Stimulated activated CD4-positive, alpha-beta T cell treated with anti-CD3 and anti-CD28 coated beads, TNF-alpha, amount 100 ng/mL, for 1 hour (primary cell): ENCODE results near the gene NDFIP1.
A peak's percentile ranks its signal among the peaks of the same experiment; 100 is the strongest.

Experiments
- DNase-seq, 3 donors: peaks; one replicate each; pipeline ENCODE4 v3.0.0-alpha.2; 2020; ENCODE audit warnings: low read depth in 3 of 3, low spot score in 1 of 3

NDFIP1 gene

DNA sequence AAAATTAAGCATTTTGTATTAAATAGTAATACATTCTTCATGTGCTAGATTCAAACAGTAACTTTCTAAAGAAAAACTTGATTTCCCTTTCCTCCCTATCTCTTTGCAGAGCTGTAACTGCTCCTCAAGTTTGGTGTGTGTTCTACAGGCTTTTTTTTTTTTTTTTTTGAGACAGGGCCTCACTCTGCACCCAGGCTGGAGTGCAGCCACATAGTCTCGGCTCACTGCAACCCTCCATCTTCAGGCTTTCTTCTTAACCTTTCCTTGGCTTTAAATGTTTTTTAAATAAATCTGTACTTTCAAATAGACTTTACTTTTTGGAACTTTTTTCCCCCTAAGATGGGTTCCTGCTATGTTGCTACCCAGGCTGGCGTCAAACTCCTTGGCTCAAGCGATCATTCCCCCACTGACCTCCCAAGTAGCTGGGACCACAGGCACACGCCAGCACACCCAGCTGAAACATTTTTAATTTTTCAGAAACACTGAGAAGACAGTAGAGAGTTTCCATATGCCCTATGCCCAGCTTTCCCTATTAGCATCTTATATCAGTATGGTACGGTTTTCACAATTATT lies 9.1 kb downstream of the NDFIP1 start:
- DNase-seq, result no peak

DNA sequence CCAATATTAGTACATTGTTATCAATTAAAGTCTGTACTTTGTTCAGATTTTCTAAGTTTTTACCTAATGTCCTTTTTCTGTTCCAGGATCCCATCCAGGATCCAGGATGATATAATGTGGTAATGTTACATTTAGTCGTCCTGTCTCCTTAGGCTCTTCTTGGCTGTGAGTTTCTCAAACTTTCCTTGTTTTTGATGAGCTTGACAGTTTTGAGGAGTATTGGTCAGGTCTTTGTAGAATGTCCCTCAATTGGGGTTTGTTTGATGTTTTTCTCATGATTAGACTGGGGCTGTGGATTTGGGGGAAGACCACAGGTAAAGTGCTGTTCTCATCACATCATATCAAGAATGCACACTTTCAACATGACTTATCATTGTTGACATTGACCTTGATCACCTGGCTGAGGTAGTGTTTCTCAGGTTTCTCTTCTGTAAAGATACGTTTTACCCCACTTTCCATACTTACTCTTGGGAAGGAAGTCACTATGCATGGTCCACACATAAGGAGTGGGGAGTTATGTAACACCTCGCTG lies 9.6 kb downstream of the NDFIP1 start:
- no peak for DNase-seq

DNA sequence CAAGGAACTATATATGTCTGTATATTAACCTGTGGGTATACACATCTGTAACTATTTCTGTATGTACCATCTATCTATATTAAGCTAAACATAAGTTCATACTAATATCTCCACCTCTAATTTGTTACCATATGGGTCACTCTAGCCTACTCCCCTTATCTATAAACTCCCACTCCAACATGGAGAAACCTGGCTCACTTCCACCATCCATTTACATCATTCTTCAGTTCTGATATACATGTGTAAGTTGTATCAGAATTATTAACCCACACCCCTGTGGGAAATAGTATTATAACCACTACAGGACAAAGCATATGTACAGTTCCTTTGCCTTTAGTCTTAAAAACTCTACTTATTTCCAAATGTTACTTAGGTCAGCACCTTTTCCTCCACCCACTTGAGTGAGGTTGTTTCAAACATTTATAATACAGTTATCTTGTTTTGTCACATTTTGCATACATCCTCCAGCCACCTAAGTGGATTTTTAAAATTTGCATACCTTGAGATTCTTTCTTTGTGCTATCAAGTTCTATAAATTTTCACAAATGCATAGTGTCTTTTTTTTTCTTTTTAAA lies 10.6 kb downstream of the NDFIP1 start:
- DNase-seq, result no peak

GRCh38 chr5:142120247-142120935 lies 11.8 kb downstream of the NDFIP1 start:
- DNase-seq, result no peak

- DNase-seq, result no peak
These were observed 13.5 kb downstream of the NDFIP1 start for GRCh38 chr5:142122121-142122520.

GRCh38 chr5:142125378-142125777 lies 16.8 kb downstream of the NDFIP1 start:
- DNase-seq, result no peak

DNA sequence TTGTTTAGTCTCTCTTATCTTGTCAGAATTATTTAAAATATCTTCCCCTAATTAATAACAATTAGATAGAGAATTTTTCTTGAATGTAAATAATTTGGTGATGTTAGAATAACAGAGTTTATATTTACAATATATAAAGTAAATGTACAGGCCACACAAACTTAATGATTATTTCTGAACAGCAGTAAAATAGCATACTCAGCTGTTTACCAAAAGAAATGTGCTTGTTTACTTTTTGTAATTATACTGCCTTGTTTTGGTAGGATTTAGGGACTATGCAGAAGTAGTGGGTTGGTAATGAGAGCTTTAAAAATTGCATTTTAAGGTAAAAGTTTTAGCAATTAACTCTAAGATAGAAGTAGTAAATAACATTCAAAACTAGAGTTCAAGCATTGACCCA lies 17.4 kb downstream of the NDFIP1 start:
- no peak for DNase-seq

DNA sequence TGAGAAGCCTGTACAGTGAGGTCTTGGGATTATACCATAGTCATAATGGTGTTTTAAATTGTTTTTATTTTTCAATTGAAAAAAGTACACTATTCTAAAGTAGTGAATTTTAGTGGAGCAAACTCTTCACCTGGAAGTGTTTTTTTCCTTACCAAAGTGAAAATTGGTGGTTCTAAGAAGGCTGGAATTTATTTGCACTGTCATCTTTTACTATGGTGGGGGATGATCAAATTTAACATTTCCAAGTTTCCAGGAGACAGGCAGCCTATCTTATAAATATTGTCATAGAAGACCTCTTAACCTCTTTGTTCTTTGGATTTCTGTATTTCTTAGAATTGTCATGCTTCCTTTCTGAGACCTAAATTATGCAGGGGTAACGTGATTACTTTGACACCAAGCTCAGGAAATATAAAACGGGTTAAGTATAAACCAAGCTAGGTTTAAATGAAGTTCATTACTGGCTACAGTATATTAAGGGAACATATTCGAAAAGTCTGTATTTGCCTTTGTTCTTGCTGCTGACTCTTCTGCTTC lies 20.2 kb downstream of the NDFIP1 start:
- no peak for DNase-seq

DNA sequence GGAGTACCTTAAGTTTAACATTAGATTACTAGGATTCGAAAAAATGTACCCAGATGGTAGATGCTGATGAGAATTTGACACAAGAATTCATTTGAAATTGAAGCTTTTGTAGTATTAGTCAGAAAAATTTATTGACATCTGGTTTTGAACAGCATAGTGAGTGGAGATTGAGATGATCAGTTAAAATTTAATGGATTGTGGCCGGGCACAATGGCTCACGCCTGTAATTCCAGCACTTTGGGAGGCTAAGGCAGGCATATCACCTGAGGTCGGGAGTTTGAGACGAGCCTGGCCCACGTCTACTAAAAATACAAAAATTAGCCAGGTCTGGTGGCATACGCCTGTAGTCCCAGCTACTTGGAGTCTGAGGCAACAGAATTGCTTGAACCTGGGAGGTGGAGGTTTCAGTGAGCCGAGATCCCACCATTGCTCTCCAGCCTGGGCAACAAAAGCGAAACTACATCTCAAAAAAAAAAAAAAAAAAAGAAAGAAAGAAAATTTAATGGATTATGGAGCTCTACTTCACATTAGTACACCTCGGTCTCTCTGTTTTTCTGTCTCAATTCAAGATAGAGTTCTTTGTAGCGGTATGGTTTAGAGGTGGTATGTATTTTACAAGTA lies 21.0 kb downstream of the NDFIP1 start:
- DNase-seq, result no peak

- DNase-seq, result no peak
These were observed 22.8 kb downstream of the NDFIP1 start for GRCh38 chr5:142131394-142131793.

DNA sequence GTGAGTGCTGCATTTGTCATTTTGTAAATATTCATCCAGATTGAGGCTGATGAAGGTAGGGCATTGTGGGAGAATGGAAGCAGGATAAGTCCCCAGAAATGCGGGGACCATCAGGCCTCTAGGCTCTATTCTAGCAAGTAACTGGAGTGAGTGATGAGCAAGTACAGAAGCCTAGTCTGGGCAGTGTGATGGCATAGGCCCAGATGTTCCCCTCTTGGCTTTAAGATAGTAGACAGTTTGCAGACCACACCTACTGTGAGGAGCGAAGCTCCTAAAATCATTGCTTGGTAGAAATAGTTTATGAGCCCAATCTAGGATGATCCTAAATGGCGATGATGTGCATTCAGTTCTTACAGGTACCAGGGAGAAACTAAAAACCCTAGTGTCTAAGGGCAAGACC lies 24.3 kb downstream of the NDFIP1 start:
- no peak for DNase-seq

- no peak for DNase-seq
These were observed 25.0 kb downstream of the NDFIP1 start for GRCh38 chr5:142133330-142134206.

DNA sequence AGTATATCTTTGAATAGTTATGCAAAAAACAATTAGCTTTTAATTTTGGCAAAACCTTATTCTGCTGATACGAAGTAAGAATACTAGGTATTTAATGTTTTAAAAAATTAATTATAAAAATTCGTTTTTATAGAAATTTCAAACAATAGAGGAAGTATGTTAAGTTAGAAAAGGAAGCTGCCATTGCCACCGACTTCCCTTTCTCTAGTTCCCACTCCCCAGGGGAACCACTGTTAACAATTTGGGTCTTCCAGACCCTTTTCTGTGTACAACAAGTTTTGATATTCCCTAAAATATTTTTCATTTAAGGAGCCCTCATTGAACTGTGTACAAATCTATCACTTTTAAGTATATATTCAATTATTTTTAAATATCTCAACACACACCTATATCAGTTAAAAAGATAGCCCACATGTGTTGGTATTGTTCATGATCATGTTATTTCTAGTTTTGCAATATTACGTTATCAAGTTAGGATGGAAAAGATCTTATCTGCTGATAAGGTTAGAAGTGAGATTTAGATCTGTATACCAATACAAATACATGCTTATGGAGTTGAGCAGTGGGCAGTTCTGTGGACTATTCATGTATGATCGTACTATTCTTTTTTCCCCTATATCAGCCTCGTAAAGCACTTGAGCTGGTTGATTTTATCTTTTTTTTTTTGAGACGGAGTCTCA lies 25.9 kb downstream of the NDFIP1 start:
- DNase-seq, result no peak

DNA sequence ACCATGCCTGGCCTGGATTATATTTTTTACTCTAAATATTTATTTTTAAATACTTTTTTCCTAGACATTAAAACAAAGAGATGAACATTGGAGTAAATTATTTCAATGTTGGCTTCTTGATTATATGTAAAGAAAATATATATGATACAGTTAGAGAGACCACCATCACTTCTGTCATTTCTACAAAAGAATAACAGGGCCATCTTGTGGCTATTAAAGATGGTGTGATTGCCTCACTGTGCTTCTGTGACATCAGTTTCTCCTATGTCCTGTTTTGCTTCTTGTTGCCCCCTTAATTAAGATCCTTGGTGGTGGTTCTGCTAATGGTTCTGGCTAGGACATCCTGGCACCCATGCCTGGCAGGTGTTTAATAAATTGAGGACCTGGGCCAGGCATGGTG lies 32.9 kb downstream of the NDFIP1 start:
- no peak for DNase-seq

DNA sequence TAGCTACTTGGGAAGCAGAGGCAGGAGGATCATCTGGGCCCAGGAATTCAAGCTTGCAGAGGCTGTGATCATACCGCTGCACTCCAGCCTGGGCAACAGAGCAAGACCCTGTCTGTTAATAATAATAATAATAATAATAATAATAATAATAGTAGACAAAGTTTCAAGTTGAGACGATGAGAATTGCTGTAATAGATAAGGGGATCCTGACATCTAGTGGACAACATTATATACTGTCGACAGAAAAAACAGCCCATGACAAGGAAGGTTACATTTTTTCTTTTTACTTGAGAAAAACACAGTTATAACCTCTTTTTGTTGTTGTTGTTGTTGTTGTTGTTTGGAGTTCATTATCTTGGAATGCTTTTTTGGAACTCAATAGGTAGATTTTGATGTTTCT lies 35.3 kb downstream of the NDFIP1 start:
- no peak for DNase-seq

- DNase-seq, result peak; percentile 15 to 29 (median 17)
These were observed 36.7 kb downstream of the NDFIP1 start for GRCh38 chr5:142145106-142145900.

- DNase-seq, result no peak
These were observed 40.8 kb downstream of the NDFIP1 start for GRCh38 chr5:142149363-142149762.

DNA sequence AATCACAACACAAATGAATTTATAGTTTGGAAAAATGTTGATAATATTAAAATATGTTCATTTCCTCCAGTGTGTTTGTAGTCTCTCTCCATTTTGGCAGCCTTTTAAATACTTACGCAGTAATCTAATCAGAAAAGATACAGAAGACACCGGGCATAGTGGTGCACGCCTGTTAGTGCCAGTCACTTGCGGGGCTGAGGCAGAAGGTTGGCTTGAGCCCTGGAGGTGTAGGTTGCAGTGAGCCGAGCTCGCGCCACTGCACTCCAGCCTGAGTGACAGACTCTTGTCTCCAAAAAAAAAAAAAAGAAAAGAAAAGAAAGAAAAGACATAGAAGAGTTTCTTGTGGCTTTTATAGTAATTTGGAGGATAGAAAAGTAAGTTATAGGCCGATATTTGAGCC lies 41.9 kb downstream of the NDFIP1 start:
- no peak for DNase-seq
